HepG2 (cell line): ENCODE measurements around the gene GNG7. TPM values are rescaled to one million over a fixed set of nuclear protein-coding genes. Genes with fewer than 3 reads are reported as not detected.

Experiments used
- ATAC-seq: fragments of 200-7000 bp; cut with Tn5 transposase; 3 replicates; pipeline ENCODE4 v1.9.1; 2020; ENCODE audit warnings: mild to moderate bottlenecking, moderate library complexity
- BruUV-seq: library from RNA; stranded (reverse); fragments of 400-500 nt; replicated peaks from 2 replicates; lab custom pipeline; 2021; lab: Mats Ljungman, UMichigan
- CTCF ChIA-PET: fragments of 300-600 bp; formaldehyde crosslinking; extraction: SDS; loops from one replicate; lab custom pipeline; 2021; ENCODE audit warnings: low total read pairs, inconsistent platforms, low intra/inter-chr PET ratio; lab: Yijun Ruan, JAX
- POLR2A ChIA-PET: fragments of 350-600 bp; sonication (Branson Sonifier 250); formaldehyde crosslinking; loops from one replicate; lab custom pipeline; 2020; ENCODE audit warnings: antibody characterized with exemption, inconsistent platforms; lab: Yijun Ruan, JAX
- DNase-seq: peaks from one replicate; pipeline ENCODE4 v3.0.0-alpha.2; 2015; ENCODE audit warnings: low spot score
- FAIRE-seq: peaks from 3 replicates; lab custom pipeline; 2011; peaks lifted over from hg19 to GRCh38; lab: Jason Lieb, UNC
- H2AFZ ChIP-seq: one replicate; pipeline ENCODE4 v1.6.1; 2011; ENCODE audit warnings: low read length, inconsistent platforms
- H3K27ac ChIP-seq: fragments of 300-600 bp; 3 replicates; pipeline ENCODE4 v1.8.0; 2011; ENCODE audit warnings: mixed run types, mild to moderate bottlenecking, mixed read lengths, low read length, inconsistent platforms; ENCODE audit not compliant: insufficient read depth; ENCODE audit errors: extremely low read length
- H3K27me3 ChIP-seq, 2 experiments: fragments of 200-600 bp in 1 of 2; 2 replicates in 1 of 2; 3 replicates in 1 of 2; pipeline versions ENCODE4 v1.6.0 to v1.8.0; 2011; ENCODE audit warnings: low read length in 2 of 2, mild to moderate bottlenecking in 2 of 2, moderate library complexity in 2 of 2, inconsistent platforms in 1 of 2; ENCODE audit not compliant: insufficient read depth in 2 of 2, control insufficient read depth in 1 of 2
- H3K36me3 ChIP-seq, 2 experiments: fragments of 200-600 bp in 1 of 2; replicated peaks in 1 of 2; 2 replicates in 1 of 2; 3 replicates in 1 of 2; pipeline versions ENCODE4 v1.5.1 to v1.8.0; 2011; ENCODE audit warnings: low read length in 2 of 2, inconsistent platforms in 1 of 2; ENCODE audit not compliant: insufficient read depth in 2 of 2, control insufficient read depth in 1 of 2
- H3K4me1 ChIP-seq: 2 replicates; pipeline ENCODE4 v1.5.1; 2012; ENCODE audit warnings: low read length, inconsistent platforms; ENCODE audit not compliant: insufficient read depth
- H3K4me2 ChIP-seq: 2 replicates; pipeline ENCODE4 v1.6.0; 2011; ENCODE audit warnings: low read depth, low read length, inconsistent platforms
- H3K4me3 ChIP-seq, 3 experiments: fragments of 200-600 bp in 1 of 3; sonication (generic), shearing (Covaris generic) in 1 of 3; replicated peaks in 1 of 3; 2 replicates each; pipeline ENCODE4 v1.5.1; 2011 to 2016; ENCODE audit warnings: low read length in 3 of 3, inconsistent platforms in 2 of 3, low read depth in 2 of 3, mild to moderate bottlenecking in 2 of 3, control low read depth in 1 of 3, mixed read lengths in 1 of 3; ENCODE audit not compliant: insufficient read depth in 1 of 3
- H3K79me2 ChIP-seq: one replicate; pipeline ENCODE4 v1.6.1; 2011; ENCODE audit warnings: low read length, inconsistent platforms; ENCODE audit not compliant: insufficient read depth
- H3K9ac ChIP-seq: 2 replicates; pipeline ENCODE4 v1.6.0; 2011; ENCODE audit warnings: mild to moderate bottlenecking, low read depth, low read length, inconsistent platforms; ENCODE audit not compliant: insufficient read depth
- H3K9me3 ChIP-seq: 2 replicates; pipeline ENCODE4 v1.5.1; 2012; ENCODE audit warnings: mild to moderate bottlenecking, low read length
- H4K20me1 ChIP-seq: 2 replicates; pipeline ENCODE4 v1.6.0; 2011; ENCODE audit warnings: inconsistent platforms, mild to moderate bottlenecking, low read length, moderate library complexity; ENCODE audit not compliant: insufficient read depth
- MEF2D ChIP-seq: sonication (generic); formaldehyde crosslinking; IDR thresholded peaks from 2 replicates; pipeline ENCODE4 v1.5.1; 2020; ENCODE audit warnings: mild to moderate bottlenecking, missing genetic modification reagents
- ZNF225 ChIP-seq: sonication (generic); formaldehyde crosslinking; IDR thresholded peaks from 2 replicates; pipeline ENCODE4 v1.4.0; 2020; ENCODE audit warnings: mild to moderate bottlenecking, missing genetic modification reagents
- ZNF264 ChIP-seq: sonication (generic); formaldehyde crosslinking; IDR thresholded peaks from 2 replicates; pipeline ENCODE4 v1.4.0; 2020; ENCODE audit warnings: missing genetic modification reagents
- ZNF768 ChIP-seq: sonication (generic); formaldehyde crosslinking; IDR thresholded peaks from 2 replicates; pipeline ENCODE4 v1.4.0; 2020; ENCODE audit warnings: missing genetic modification reagents
- WGBS: methylation state at CpG from one replicate; pipeline ENCODE4 v1.1.6; 2017; ENCODE audit warnings: low lambda C conversion rate; 5-methylcytosine and 5-hydroxymethylcytosine counted together
- in situ Hi-C: cut with HindIII; loops from 2 replicates; pipeline ENCODE4 v1.10.0; 2017; ENCODE audit warnings: low pct_unique_long_range_greater_than_20kb; ENCODE audit not compliant: extremely low pct_ligation_motif_present
- intact Hi-C: fragments of 100-400 bp; cut with micrococcal nuclease; formaldehyde crosslinking; loops from one replicate; pipeline ENCODE4 v1.10.0; 2022; ENCODE audit not compliant: unreplicated experiment
- polyA plus RNA-seq, 8 experiments: library from polyadenylated mRNA; depleted of rRNA in 3 of 8; stranded (reverse) in 7 of 8; unstranded in 1 of 8; fragments of >200 nt; fragmentation: Illumina TruSeq in 4 of 8; extraction: Trizol in 4 of 8; gene quantifications; 2 replicates each; pipeline versions ENCODE4 v1.2.1 to v1.2.3, GENCODE V29; 2011 to 2016; ENCODE audit warnings: low read depth in 4 of 8, missing spikeins in 1 of 8, mixed read lengths in 1 of 8; ENCODE audit not compliant: insufficient read depth in 1 of 8
- total RNA-seq, 5 experiments: library from RNA; depleted of rRNA; stranded (reverse); fragments of >200 nt; fragmentation: Illumina TruSeq; extraction: Trizol; gene quantifications; 2 replicates each; pipeline ENCODE4 v1.2.3, GENCODE V29; 2016; ENCODE audit warnings: low read depth in 1 of 5
- TF ChIP-seq, protein P1 (sequence below): IDR thresholded peaks from 2 replicates; pipeline ENCODE4 v1.6.1; 2018; ENCODE audit warnings: missing genetic modification reagents, mild to moderate bottlenecking, missing compliant biosample characterization
- TF ChIP-seq, protein P2 (sequence below): sonication (generic); formaldehyde crosslinking; IDR thresholded peaks from 2 replicates; pipeline ENCODE4 v1.4.0; 2020; ENCODE audit warnings: mild to moderate bottlenecking, missing genetic modification reagents, borderline replicate concordance

Gene GNG7
- total and polyA plus RNA-seq, 2 of the 13 experiments (the other 11 are each of a cell fraction or from before 2014, with no cell fraction given): 1.4 to 3.3 TPM

DNA sequence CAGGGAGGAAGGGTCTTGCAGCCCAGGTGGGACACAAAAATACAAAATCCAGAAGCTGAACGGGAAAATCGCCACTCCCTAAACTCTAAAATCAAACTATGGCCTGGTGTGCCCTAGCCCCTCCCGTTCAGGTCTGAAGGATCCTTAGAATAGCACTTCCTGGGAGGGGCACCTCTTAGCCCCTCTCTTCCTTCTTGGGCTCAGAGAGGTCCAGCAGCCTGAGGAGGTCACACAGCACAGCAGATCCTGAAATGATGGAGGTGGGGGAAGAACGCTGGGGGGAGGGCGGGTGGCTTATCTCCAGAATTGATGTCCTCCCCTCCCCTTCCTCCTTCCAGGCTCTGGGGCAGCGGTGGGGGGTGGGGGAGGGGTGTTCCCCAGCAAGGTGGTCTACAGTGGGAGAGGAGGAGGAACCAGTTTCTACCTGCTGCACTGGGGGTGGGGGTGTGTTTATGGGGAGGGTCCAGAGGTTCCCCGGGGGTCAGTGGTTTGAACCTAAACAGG lies 16.8 kb upstream of the GNG7 start:
- POLR2A ChIA-PET: no interaction called here

DNA sequence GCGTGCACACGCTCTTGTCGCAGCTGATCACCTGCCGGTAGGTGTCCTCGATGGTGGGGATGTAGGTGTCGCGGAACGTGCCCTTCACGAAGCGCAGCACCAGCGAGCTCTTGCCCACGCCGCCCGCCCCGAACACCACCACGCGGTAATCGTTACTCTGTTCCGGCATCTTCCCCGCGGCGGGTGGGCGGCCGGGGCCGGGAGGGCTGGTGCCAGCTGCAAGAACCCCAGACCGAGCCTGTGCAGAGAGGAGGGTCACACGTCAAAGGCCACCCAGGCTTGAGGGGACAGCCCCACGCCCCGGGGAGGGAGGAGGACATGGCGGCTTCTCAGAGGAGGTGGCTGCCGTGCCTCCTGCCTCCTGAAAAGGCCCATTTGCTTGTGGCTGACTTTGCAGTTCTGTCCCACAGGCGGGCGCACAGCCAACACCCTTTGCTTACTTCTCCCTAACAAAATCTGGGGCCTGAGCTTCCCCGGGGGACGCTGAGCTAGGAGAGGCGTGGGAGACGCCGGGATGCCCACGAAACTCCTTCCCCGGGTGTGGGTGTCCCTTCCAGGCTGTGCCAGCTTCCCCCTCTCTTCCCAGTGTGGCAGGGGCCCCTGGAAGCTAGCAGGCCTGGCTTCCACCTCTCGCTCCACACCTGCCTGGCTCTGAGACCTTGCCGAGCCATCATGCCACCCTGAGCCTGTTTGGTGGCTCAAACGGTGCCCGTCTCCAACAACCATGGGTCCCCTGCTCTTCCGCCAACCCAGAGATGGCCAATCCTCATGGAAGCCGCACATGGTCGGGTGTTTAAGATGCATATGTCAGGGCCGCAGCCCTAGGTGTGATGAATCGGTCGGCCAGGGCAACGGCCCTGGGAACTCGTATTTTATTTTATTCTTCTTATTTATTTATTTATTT lies 15.4 kb upstream of the GNG7 start:
- Histone ChIP-seq H3K4me3 (no peak overlapping the region), H3K9me3 (peaks cover 8% of the 10 kb centered on the region), H3K79me2 (no peaks in the 10 kb centered on the region), H3K27ac (no peak overlapping the region), H3K4me1 (peaks cover 25% of the 10 kb centered on the region), H3K27me3 (peaks cover 15 to 46% of the 10 kb centered on the region in 2 experiments), H2AFZ (no peak overlapping the region), H3K4me2 (no peak overlapping the region), H3K9ac (no peak overlapping the region), H4K20me1 (no peaks in the 10 kb centered on the region), H3K36me3 (no peaks in the 10 kb centered on the region)
- no TSS peak for BruUV-seq
- no peak for DNase-seq
- ChIA-PET CTCF (no interaction called here), POLR2A (no interaction called here)
- FAIRE-seq: no peak
- no peak for ATAC-seq
- in situ Hi-C loops: no loop called here
- 67% methylated on average over 34 of the region's 52 CpGs for WGBS
- intact Hi-C loops: no loop called here
- TF ChIP-seq, protein P1, sequence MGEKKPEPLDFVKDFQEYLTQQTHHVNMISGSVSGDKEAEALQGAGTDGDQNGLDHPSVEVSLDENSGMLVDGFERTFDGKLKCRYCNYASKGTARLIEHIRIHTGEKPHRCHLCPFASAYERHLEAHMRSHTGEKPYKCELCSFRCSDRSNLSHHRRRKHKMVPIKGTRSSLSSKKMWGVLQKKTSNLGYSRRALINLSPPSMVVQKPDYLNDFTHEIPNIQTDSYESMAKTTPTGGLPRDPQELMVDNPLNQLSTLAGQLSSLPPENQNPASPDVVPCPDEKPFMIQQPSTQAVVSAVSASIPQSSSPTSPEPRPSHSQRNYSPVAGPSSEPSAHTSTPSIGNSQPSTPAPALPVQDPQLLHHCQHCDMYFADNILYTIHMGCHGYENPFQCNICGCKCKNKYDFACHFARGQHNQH (CRISPR knock-in tag): no peak
- TF ChIP-seq ZNF225: no peak
- no peak for TF ChIP-seq MEF2D (CRISPR knock-in tag)
- TF ChIP-seq, protein P2, sequence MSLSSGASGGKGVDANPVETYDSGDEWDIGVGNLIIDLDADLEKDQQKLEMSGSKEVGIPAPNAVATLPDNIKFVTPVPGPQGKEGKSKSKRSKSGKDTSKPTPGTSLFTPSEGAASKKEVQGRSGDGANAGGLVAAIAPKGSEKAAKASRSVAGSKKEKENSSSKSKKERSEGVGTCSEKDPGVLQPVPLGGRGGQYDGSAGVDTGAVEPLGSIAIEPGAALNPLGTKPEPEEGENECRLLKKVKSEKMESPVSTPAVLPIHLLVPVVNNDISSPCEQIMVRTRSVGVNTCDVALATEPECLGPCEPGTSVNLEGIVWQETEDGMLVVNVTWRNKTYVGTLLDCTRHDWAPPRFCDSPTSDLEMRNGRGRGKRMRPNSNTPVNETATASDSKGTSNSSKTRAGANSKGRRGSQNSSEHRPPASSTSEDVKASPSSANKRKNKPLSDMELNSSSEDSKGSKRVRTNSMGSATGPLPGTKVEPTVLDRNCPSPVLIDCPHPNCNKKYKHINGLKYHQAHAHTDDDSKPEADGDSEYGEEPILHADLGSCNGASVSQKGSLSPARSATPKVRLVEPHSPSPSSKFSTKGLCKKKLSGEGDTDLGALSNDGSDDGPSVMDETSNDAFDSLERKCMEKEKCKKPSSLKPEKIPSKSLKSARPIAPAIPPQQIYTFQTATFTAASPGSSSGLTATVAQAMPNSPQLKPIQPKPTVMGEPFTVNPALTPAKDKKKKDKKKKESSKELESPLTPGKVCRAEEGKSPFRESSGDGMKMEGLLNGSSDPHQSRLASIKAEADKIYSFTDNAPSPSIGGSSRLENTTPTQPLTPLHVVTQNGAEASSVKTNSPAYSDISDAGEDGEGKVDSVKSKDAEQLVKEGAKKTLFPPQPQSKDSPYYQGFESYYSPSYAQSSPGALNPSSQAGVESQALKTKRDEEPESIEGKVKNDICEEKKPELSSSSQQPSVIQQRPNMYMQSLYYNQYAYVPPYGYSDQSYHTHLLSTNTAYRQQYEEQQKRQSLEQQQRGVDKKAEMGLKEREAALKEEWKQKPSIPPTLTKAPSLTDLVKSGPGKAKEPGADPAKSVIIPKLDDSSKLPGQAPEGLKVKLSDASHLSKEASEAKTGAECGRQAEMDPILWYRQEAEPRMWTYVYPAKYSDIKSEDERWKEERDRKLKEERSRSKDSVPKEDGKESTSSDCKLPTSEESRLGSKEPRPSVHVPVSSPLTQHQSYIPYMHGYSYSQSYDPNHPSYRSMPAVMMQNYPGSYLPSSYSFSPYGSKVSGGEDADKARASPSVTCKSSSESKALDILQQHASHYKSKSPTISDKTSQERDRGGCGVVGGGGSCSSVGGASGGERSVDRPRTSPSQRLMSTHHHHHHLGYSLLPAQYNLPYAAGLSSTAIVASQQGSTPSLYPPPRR: no peak

More for the DNA sequence above, 16.8 kb upstream of the GNG7 start:
- BruUV-seq: no TSS peak
- H3K36me3 ChIP-seq: no peaks in the 10 kb centered on the region
- no peak for ATAC-seq
- 16% methylated on average over 6 of the region's 7 CpGs for whole genome bisulfite sequencing
- no peak overlapping the region for H3K4me3 ChIP-seq
- CTCF ChIA-PET: no interaction called here
- intact Hi-C loops (no loop called here), in situ Hi-C loops (no loop called here)
- no peak for TF ChIP-seq ZNF264 (CRISPR knock-in tag)
- TF ChIP-seq ZNF768 (CRISPR knock-in tag): peak; percentile 83
- H3K27ac ChIP-seq: no peak overlapping the region
- FAIRE-seq: no peak
- H2AFZ ChIP-seq: no peak overlapping the region
- H3K27me3 ChIP-seq: peaks cover 19 to 56% of the 10 kb centered on the region in 2 experiments
- no peak for DNase-seq
- H3K9me3 ChIP-seq: peaks cover 8% of the 10 kb centered on the region
- H3K9ac ChIP-seq: no peak overlapping the region
- no peaks in the 10 kb centered on the region for H3K79me2 ChIP-seq
- H3K4me2 ChIP-seq: 0 out of 2 replicates have a peak overlapping the region, but pooled peaks have one; percentile 23
- H4K20me1 ChIP-seq: no peaks in the 10 kb centered on the region
- peaks cover 29% of the 10 kb centered on the region for H3K4me1 ChIP-seq
